ENCODE results near the gene PRB2. TPM values are rescaled to one million over a fixed set of nuclear protein-coding genes. Genes with fewer than 3 reads are reported as not detected.
A peak's percentile ranks its signal among the peaks of the same experiment; 100 is the strongest.

Gene PRB2
- total and polyA plus RNA-seq, 2 donors (not counting 3 experiments of a cell fraction or from before 2014, with no cell fraction given) = not detected

DNA sequence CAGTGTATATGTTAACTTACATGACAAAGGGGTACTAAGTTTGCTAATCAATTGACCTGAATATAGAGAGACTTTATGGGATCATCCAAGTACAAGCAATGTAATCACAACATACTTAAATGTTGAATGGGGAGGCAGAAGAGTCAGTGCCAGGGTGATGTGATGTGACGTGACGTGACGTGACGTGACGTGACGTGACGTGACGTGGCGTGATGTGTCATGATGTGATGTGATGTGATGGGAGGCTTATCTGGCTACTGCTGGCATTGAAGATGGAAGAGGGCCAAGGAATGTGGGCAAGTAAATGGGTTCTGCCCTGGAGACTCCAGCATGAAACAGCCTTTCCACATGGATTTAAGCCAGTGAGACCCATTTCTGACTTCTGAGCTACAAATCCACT is 46.9 kb downstream of the PRB2 start:
- BruUV-seq (replicated peaks) = no TSS peak
- Histone ChIP-seq H3K9me3 (replicated peaks; ENCODE audit: control insufficient read depth, insufficient read depth, low read length) (no peaks in the 10 kb centered on the region), H3K79me2 (ENCODE audit: control insufficient read depth, insufficient read depth, low read length) (no peaks in the 10 kb centered on the region), H4K20me1 (replicated peaks; ENCODE audit: control insufficient read depth, extremely low read depth, insufficient read depth, low read length) (no peaks in the 10 kb centered on the region), H3K4me1 (ENCODE audit: control insufficient read depth, extremely low read depth, insufficient read depth, low read length) (peaks cover 6% of the 10 kb centered on the region), H3K4me3 (replicated peaks in 1 of 3; ENCODE audit: insufficient read depth in 1 of 3, low read depth in 1 of 3, low read length in 3 of 3) (no peak overlapping the region), H3K9me1 (replicated peaks; ENCODE audit: control insufficient read depth, extremely low read depth, insufficient read depth, low read length) (no peaks in the 10 kb centered on the region), H3K4me2 (ENCODE audit: insufficient read depth, low read length) (no peak overlapping the region), H3K27me3 (ENCODE audit: control insufficient read depth in 2 of 2, insufficient read depth in 2 of 2, low read length in 2 of 2) (no peaks in the 10 kb centered on the region), H3K9ac (replicated peaks; ENCODE audit: extremely low read depth, insufficient read depth, low read length) (no peak overlapping the region), H3K27ac (ENCODE audit: insufficient read depth, low read depth, low read length) (no peak overlapping the region), H2AFZ (ENCODE audit: low read depth, low read length) (no peak overlapping the region), H3K36me3 (ENCODE audit: control insufficient read depth in 2 of 2, extremely low read depth in 1 of 2, insufficient read depth in 2 of 2, low read length in 2 of 2) (no peaks in the 10 kb centered on the region)
- DNase-seq (ENCODE audit: low read depth, low spot score) (no peak), FAIRE-seq (no peak)
- POLR2A ChIA-PET = no interaction called here
- dilution Hi-C loops (cut with MboI; ENCODE audit: extremely low pct_ligation_motif_present, low sequenced_read_pairs) (no loop called here), intact Hi-C loops (cut with micrococcal nuclease) (loop anchor here (5.0 kb wide), 1 partner anchor 139 kb away; no protein-coding TSS in a partner anchor)
- TF ChIP-seq JUN (IDR thresholded peaks at IDR 0.05; ENCODE audit: borderline replicate concordance, insufficient read depth, insufficient read length, low read depth) = no peak
- TF ChIP-seq POLR2AphosphoS5 (IDR thresholded peaks at IDR 0.05; ENCODE audit: insufficient read depth, low read depth, low read length) = no peak
- CTCF ChIA-PET = no interaction called here

DNA sequence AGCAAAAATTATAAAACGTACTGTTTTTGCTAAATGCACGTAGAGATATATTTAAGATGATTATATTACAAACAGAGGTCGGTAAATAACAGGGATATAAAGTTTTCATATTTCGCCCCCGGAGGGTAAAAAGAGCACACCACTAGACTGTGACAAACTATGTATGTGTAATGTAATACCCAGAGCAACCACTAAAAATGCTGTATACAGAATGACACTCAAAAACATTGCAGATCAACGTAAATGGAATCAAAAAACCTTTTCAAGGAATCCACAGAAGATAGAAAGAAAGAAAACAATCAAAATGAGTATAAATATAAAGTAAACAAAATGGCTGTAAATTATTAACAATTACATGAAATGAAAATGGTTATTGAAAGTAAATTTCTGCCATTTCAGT is 47.6 kb downstream of the PRB2 start:
- Histone ChIP-seq H3K79me2 (ENCODE audit: control insufficient read depth, insufficient read depth, low read length) (no peaks in the 10 kb centered on the region), H3K4me2 (ENCODE audit: insufficient read depth, low read length) (no peak overlapping the region), H3K9me3 (replicated peaks; ENCODE audit: control insufficient read depth, insufficient read depth, low read length) (no peaks in the 10 kb centered on the region), H3K9ac (replicated peaks; ENCODE audit: extremely low read depth, insufficient read depth, low read length) (no peak overlapping the region), H3K27ac (ENCODE audit: insufficient read depth, low read depth, low read length) (no peak overlapping the region), H3K4me1 (ENCODE audit: control insufficient read depth, extremely low read depth, insufficient read depth, low read length) (peaks cover 6% of the 10 kb centered on the region), H3K4me3 (replicated peaks in 1 of 3; ENCODE audit: insufficient read depth in 1 of 3, low read depth in 1 of 3, low read length in 3 of 3) (no peak overlapping the region), H2AFZ (ENCODE audit: low read depth, low read length) (no peak overlapping the region), H3K27me3 (ENCODE audit: control insufficient read depth in 2 of 2, insufficient read depth in 2 of 2, low read length in 2 of 2) (no peaks in the 10 kb centered on the region), H4K20me1 (replicated peaks; ENCODE audit: control insufficient read depth, extremely low read depth, insufficient read depth, low read length) (no peaks in the 10 kb centered on the region), H3K9me1 (replicated peaks; ENCODE audit: control insufficient read depth, extremely low read depth, insufficient read depth, low read length) (no peaks in the 10 kb centered on the region), H3K36me3 (ENCODE audit: control insufficient read depth in 2 of 2, extremely low read depth in 1 of 2, insufficient read depth in 2 of 2, low read length in 2 of 2) (no peaks in the 10 kb centered on the region)
- intact Hi-C loops (cut with micrococcal nuclease) (loop anchor here (5.0 kb wide), 1 partner anchor 139 kb away; no protein-coding TSS in a partner anchor), dilution Hi-C loops (cut with MboI; ENCODE audit: extremely low pct_ligation_motif_present, low sequenced_read_pairs) (no loop called here)
- CTCF ChIA-PET = interaction anchor here (0.9 kb wide), 1 partner anchor 9 kb away, joined by 3 read pairs; no protein-coding TSS in a partner anchor
- POLR2A ChIA-PET = no interaction called here
- FAIRE-seq (no peak), DNase-seq (ENCODE audit: low read depth, low spot score) (no peak)
- TF ChIP-seq, protein P1, sequence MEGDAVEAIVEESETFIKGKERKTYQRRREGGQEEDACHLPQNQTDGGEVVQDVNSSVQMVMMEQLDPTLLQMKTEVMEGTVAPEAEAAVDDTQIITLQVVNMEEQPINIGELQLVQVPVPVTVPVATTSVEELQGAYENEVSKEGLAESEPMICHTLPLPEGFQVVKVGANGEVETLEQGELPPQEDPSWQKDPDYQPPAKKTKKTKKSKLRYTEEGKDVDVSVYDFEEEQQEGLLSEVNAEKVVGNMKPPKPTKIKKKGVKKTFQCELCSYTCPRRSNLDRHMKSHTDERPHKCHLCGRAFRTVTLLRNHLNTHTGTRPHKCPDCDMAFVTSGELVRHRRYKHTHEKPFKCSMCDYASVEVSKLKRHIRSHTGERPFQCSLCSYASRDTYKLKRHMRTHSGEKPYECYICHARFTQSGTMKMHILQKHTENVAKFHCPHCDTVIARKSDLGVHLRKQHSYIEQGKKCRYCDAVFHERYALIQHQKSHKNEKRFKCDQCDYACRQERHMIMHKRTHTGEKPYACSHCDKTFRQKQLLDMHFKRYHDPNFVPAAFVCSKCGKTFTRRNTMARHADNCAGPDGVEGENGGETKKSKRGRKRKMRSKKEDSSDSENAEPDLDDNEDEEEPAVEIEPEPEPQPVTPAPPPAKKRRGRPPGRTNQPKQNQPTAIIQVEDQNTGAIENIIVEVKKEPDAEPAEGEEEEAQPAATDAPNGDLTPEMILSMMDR (IDR thresholded peaks at IDR 0.05; ENCODE audit: extremely low read depth in 1 of 2, insufficient read depth in 1 of 2, low read depth in 1 of 2, low read length in 2 of 2) = peak in 1 of 2 donors; percentile 15
- TF ChIP-seq EZH2 (IDR thresholded peaks at IDR 0.05; ENCODE audit: borderline replicate concordance, low read depth, low read length, severe bottlenecking) = no peak
- no TSS peak for BruUV-seq (replicated peaks)

Data from endothelial cell of umbilical vein (primary cell).